HG02571 (cell line): ENCODE data around the gene TWF1.
"Not testable (repeated sequence)": the region's sequence is repeated elsewhere in the genome, so short reads cannot be mapped to it uniquely, and the experiment has no call there.

Experiments
- ATAC-seq: cut with Tn5 transposase; IDR thresholded peaks from one replicate; pipeline ENCODE4 v1.9.1; 2021; ENCODE audit warnings: mild to moderate bottlenecking, moderate library complexity; ENCODE audit not compliant: unreplicated experiment

The TWF1 gene

GRCh38 chr12:43806737-43807072 is 588 bp upstream of the TWF1 start:
- no peak for ATAC-seq

DNA sequence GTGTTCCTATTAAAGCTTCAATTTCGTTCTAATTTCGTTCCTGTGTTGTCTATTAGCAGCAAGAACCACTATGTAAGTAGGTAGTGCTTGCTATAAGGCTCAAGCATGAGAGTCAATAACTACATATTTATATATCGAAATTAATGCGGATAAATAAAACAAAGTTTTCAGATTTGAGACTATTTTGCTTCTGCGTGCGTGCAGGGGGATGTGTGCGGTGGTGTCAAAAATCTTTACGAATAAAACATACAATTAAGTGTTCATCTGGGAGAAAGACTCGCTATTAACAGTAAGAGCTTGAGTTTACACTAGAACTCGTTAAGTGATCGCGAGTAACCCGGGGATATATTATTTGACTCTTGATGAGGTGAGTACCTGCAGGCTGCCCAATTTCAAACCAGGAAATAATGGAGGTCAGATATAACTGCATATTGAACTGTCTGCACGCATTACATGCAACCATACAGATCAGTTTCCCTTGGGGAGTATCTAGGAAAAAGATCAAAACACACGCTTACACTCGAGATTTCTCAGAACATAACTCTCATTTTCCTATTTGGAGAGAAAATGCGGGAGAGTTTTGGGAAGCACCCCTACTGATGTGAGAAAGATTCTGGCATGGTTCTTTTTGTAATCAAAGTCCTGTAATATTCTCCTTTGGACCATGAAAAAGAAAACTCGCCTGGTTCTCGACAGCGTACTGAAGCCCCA is 813 bp downstream of the TWF1 start:
- no peak for ATAC-seq

GRCh38 chr12:43797561-43798217 is 8.4 kb downstream of the TWF1 start:
- ATAC-seq, result no peak

- ATAC-seq, result no peak
Measured at GRCh38 chr12:43795716-43796280, 10.3 kb downstream of the TWF1 start.

DNA sequence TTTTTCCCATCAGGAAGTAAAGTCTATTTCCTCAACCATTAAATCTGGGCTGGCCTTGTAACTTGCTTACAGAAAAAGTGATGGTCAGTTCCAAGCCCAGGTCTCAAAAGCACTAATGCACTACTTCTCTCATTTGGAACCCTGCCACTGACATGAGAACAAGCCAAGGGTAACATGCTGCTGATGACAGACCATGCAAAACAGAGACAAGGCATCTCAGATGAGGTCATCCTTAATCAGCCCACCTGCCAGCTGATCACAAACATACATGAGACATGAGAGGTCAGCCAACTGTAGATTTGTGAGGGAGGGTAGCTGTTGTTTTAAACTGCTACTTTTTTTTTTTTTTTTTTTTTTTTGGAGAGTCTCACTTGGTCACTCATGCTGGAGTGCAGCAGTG is 16.2 kb downstream of the TWF1 start:
- ATAC-seq, result no peak

DNA sequence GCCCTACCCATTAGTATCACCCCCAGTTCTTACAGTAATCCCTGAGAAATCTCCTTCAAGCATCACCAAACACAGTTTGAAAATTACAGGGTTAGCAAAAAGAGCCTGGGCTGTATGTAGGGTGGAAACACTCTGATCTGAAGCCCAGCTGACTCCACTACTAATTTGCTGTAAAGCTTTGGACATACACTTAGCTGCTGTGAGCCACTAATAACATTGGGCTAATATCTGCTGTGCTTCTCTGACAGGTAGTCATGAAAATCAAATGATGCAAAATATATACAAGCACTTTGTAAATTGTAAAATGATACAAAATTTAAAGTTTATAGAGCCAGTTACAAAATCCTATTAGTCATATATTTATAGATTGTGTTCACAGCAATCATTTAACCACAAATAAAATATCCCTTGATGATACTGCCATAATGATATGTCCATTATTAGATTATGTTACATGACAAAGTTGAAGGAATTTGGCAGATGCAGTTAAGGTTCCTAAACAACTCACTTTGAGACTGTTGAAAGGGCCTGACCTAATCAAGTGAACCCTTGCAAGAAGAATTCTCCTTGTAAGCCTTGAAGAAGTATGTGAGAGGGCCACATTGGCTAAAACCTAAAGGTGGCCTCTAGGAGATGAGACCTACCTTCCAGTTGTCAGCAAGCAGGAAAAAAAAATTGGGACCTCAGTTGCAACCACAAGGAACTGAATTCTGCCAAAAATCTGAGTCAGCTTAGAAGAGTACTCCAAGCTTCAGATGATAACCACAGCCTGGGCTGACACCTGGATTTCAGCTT is 19.0 kb downstream of the TWF1 start:
- no peak for ATAC-seq

- no peak for ATAC-seq
Measured at GRCh38 chr12:43776498-43776897, 29.6 kb downstream of the TWF1 start.

GRCh38 chr12:43766291-43766690 is 39.8 kb downstream of the TWF1 start:
- ATAC-seq, result no peak

GRCh38 chr12:43764528-43764927 is 41.6 kb downstream of the TWF1 start:
- ATAC-seq, result no peak

- ATAC-seq, result no peak
Measured at GRCh38 chr12:43763769-43764168, 42.3 kb downstream of the TWF1 start.

DNA sequence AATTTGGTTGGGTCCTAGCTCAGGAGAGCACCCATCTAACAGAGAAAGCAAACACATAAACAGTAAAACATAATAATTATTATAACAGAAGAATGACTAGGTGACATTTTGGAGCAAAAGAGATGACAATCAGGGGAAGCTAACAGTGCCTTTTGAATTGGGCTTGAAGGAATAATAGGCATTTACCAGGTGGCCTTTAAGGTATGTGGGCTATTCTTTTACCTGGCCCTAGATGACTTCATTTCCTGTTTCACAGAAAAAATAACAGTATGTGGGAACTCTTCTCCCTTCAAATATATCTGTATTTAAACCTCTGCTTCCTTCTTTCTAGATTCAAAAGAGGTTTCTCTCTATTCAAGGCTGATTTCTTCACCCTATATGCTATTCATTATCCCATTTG is 43.5 kb downstream of the TWF1 start:
- ATAC-seq, result no peak

DNA sequence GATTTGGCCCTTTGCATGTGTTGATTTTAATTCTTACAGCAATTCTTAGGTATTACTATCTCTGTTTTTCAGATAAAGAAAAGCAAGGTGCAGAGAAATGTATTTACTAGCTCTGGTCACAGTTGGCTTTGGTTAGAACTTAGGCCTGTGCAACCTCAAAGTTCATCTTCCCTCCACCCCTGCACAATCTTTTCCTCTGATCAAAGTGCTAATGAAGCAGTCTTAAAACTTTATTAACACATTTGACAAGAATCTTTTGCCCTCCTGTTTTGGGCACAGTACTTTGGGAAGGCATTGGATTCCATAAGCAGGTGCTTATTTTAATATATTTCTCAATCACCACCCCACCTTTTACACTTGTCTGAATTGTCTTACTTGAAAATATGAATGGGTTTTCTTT is 44.6 kb downstream of the TWF1 start:
- ATAC-seq, result no peak

GRCh38 chr12:43760396-43760795 is 45.7 kb downstream of the TWF1 start:
- ATAC-seq, result no peak

GRCh38 chr12:43758728-43759563 is 47.2 kb downstream of the TWF1 start, which contains the start of the genes IRAK4 and PUS7L:
Gene IRAK4 (plus strand): TSS chr12:43758951. CDS start chr12:43768112, 9,161 bp downstream.
Gene PUS7L (minus strand): TSS chr12:43758790. CDS start chr12:43755245, 3,545 bp downstream.
- peak; percentile 98 for ATAC-seq

DNA sequence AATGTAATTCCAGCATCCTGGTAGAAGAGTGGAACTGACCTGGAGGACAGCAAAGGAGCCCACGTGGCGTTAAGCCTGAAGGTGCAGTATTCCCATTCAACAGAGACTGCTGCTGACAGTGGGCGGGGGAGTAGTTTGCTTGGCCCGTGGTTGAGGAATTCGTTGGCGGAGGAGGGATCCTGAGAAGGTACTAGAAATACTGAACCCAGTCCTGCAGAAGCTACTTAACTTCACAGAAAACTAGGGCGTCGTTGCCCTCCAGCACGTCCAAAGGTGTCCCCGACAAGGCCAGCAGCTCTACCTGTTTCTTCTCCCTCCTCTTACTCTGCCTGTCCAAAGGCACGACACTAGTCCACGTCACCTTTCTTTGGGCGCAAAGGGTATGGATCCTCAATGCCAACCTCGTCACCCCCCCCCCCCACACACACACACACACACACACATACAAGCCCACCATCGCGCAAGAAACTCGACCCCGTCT is 47.8 kb downstream of the TWF1 start:
- ATAC-seq, result peak; percentile 9

GRCh38 chr12:43754015-43754414 is 52.1 kb downstream of the TWF1 start:
- ATAC-seq, result no peak

DNA sequence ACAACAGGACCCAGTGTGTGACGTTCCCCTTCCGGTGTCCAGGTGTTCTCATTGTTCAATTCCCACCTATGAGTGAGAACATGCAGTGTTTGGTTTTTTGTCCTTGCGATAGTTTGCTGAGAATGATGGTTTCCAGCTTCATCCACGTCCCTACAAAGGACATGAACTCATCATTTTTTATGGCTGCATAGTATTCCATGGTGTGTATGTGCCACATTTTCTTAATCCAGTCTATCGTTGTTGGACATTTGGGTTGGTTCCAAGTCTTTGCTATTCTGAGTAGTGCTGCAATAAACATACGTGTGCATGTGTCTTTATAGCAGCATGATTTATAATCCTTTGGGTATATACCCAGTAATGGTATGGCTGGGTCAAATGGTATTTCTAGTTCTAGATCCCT is 54.8 kb downstream of the TWF1 start:
- ATAC-seq, result not testable (repeated sequence)

DNA sequence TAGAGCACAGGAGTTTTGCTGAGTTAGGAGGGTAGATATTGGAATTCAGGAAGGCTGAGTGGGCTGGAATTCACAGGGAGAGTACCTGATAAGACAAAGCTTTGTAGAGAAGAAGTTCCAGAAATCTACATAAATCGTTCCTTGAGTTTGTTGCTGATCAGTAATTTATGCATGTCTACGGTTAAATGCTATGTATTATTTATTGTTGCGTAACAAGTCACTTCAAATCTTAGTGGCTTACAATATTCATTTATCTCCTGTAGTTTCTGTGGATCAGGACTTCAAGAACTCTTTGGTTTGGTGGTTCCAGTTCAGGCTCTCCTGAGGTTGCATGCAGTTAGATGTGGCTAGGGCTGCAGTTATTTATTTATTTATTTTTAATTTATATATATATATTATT is 55.3 kb downstream of the TWF1 start:
- ATAC-seq, result no peak

GRCh38 chr12:43749016-43749415 is 57.1 kb downstream of the TWF1 start:
- ATAC-seq, result no peak

- ATAC-seq, result no peak
Measured at GRCh38 chr12:43744826-43745225, 61.3 kb downstream of the TWF1 start.
